ENCODE data around the gene DTHD1.

- TF ChIP-seq TAF1 (IDR thresholded peaks at IDR 0.05; ENCODE audit: borderline replicate concordance, insufficient read depth, low read length) (no peak), POLR2AphosphoS5 (IDR thresholded peaks at IDR 0.05; ENCODE audit: low read depth, low read length) (no peak)
These were observed 31.1 kb downstream of the DTHD1 start for GRCh38 chr4:36312511-36312910.

Measured in PFSK-1 (cell line).